HCT116 (cell line): ENCODE results near the gene PEX11A. TPM values are rescaled to one million over a fixed set of nuclear protein-coding genes. Genes with fewer than 3 reads are reported as not detected.

Experiments used
- ATAC-seq: fragments of 200-7000 bp; cut with Tn5 transposase; 2 replicates; pipeline ENCODE4 v1.9.1; 2020; ENCODE audit warnings: mild to moderate bottlenecking, moderate library complexity
- BruUV-seq: library from RNA; stranded (reverse); fragments of 400-500 nt; replicated peaks from 2 replicates; lab custom pipeline; 2021; lab: Mats Ljungman, UMichigan
- CTCF ChIA-PET: fragments of 300-600 bp; sonication (Branson Sonifier 250); formaldehyde crosslinking; loops from one replicate; lab custom pipeline; 2021; ENCODE audit warnings: antibody characterized with exemption; lab: Charles Lee
- POLR2A ChIA-PET: fragments of 300-600, 350-600 bp; sonication (Branson Sonifier 250); formaldehyde crosslinking; loops from one replicate; lab custom pipeline; 2021; ENCODE audit warnings: antibody characterized with exemption; lab: Charles Lee
- RAD21 ChIA-PET, 2 experiments: fragments of 300-600 bp; sonication (Branson Sonifier 250); formaldehyde crosslinking; loops; one replicate each; lab custom pipeline; 2023; ENCODE audit warnings: low total read pairs in 2 of 2; ENCODE audit not compliant: uncharacterized antibody in 2 of 2, unreplicated experiment in 2 of 2, low non-redundant PET in 1 of 2; lab: Charles Lee
- DNase-seq: peaks from one replicate; pipeline ENCODE4 v3.0.0-alpha.2; 2010; ENCODE audit warnings: low read depth, low spot score
- H2AFZ ChIP-seq: fragments of 200-600 bp; shearing (Covaris generic), sonication (generic); 2 replicates; pipeline ENCODE4 v1.6.1; 2017; ENCODE audit warnings: low read depth, mixed run types, mixed read lengths, antibody characterized with exemption, low read length; ENCODE audit not compliant: poor library complexity, severe bottlenecking
- H3K27ac ChIP-seq: 2 replicates; pipeline ENCODE4 v1.5.1; 2012; ENCODE audit warnings: low read depth, low read length
- H3K27me3 ChIP-seq: fragments of 200-600 bp; sonication (generic); 2 replicates; pipeline ENCODE4 v1.6.1; 2016; ENCODE audit warnings: mixed run types, low read length, mixed read lengths; ENCODE audit not compliant: insufficient read depth
- H3K36me3 ChIP-seq, 2 experiments: fragments of 200-500 bp in 1 of 2; fragments of 200-600 bp in 1 of 2; sonication (Bioruptor generic) in 1 of 2; sonication (generic) in 1 of 2; 2 replicates each; pipeline versions ENCODE4 v1.5.1 to v1.6.1; 2014 to 2016; ENCODE audit warnings: low read length in 2 of 2, inconsistent platforms in 1 of 2, mixed read lengths in 1 of 2, mixed run types in 1 of 2; ENCODE audit not compliant: insufficient read depth in 2 of 2, control insufficient read depth in 1 of 2
- H3K4me1 ChIP-seq, 2 experiments: fragments of 200-600 bp in 1 of 2; sonication (generic) in 1 of 2; 2 replicates each; pipeline versions ENCODE4 v1.5.1 to v1.6.1; 2012 to 2017; ENCODE audit warnings: low read length in 2 of 2, inconsistent platforms in 1 of 2, mild to moderate bottlenecking in 1 of 2, mixed read lengths in 1 of 2, mixed run types in 1 of 2, moderate library complexity in 1 of 2; ENCODE audit not compliant: insufficient read depth in 2 of 2, control insufficient read depth in 1 of 2
- H3K4me2 ChIP-seq: fragments of 200-600 bp; sonication (generic); 2 replicates; pipeline ENCODE4 v1.6.1; 2017; ENCODE audit warnings: mixed run types, low read length, mixed read lengths
- H3K4me3 ChIP-seq, 2 experiments: fragments of 200-600 bp in 1 of 2; sonication (generic) in 1 of 2; replicated peaks in 1 of 2; 2 replicates each; pipeline ENCODE4 v1.5.1; 2011 to 2016; ENCODE audit warnings: low read length in 2 of 2, control low read depth in 1 of 2, low read depth in 1 of 2, mild to moderate bottlenecking in 1 of 2, mixed read lengths in 1 of 2, mixed run types in 1 of 2
- H3K79me2 ChIP-seq: fragments of 200-600 bp; sonication (generic); 2 replicates; pipeline ENCODE4 v1.6.1; 2017; ENCODE audit warnings: mild to moderate bottlenecking, mixed run types, low read length, moderate library complexity, mixed read lengths; ENCODE audit not compliant: insufficient read depth
- H3K9ac ChIP-seq: fragments of 200-600 bp; sonication (generic); 2 replicates; pipeline ENCODE4 v1.6.1; 2016; ENCODE audit warnings: low read length, mixed read lengths
- H3K9me2 ChIP-seq: fragments of 200-600 bp; sonication (generic), shearing (Covaris generic); 2 replicates; pipeline ENCODE4 v1.6.1; 2017; ENCODE audit warnings: mixed run types, mild to moderate bottlenecking, moderate library complexity; ENCODE audit not compliant: insufficient read depth
- H3K9me3 ChIP-seq, 2 experiments: fragments of 200-500 bp in 1 of 2; fragments of 200-600 bp in 1 of 2; sonication (Bioruptor generic) in 1 of 2; sonication (generic) in 1 of 2; 2 replicates each; pipeline ENCODE4 v1.6.1; 2014 to 2017; ENCODE audit warnings: low read length in 2 of 2, mixed read lengths in 2 of 2, inconsistent platforms in 1 of 2, low read depth in 1 of 2, mild to moderate bottlenecking in 1 of 2, mixed run types in 1 of 2, moderate library complexity in 1 of 2; ENCODE audit not compliant: control insufficient read depth in 1 of 2, insufficient read depth in 1 of 2
- H4K20me1 ChIP-seq: fragments of 200-600 bp; sonication (generic), shearing (Covaris generic); 2 replicates; pipeline ENCODE4 v1.6.1; 2017; ENCODE audit warnings: mixed run types, mild to moderate bottlenecking, moderate library complexity; ENCODE audit not compliant: insufficient read depth
- CBX3 ChIP-seq: IDR thresholded peaks from 2 replicates; pipeline ENCODE4 v1.6.1; 2012; ENCODE audit warnings: low read depth
- CEBPB ChIP-seq: IDR thresholded peaks from 2 replicates; pipeline ENCODE4 v1.6.1; 2012; ENCODE audit warnings: low read depth
- ELF1 ChIP-seq: IDR thresholded peaks from 2 replicates; pipeline ENCODE4 v1.6.1; 2012; ENCODE audit warnings: low read depth, borderline replicate concordance
- EZH2phosphoT487 ChIP-seq: fragments of 200-600 bp; IDR thresholded peaks from 2 replicates; pipeline ENCODE4 v1.6.1; 2018; ENCODE audit warnings: antibody characterized with exemption, borderline replicate concordance
- FOSL1 ChIP-seq: IDR thresholded peaks from 2 replicates; pipeline ENCODE4 v1.6.1; 2012; ENCODE audit warnings: low read depth
- RAD21 ChIP-seq: IDR thresholded peaks from 2 replicates; pipeline ENCODE4 v1.6.1; 2012; ENCODE audit warnings: low read depth, mild to moderate bottlenecking
- SIN3A ChIP-seq: IDR thresholded peaks from 2 replicates; pipeline ENCODE4 v1.6.1; 2012; ENCODE audit warnings: low read depth
- SRF ChIP-seq: IDR thresholded peaks from 2 replicates; pipeline ENCODE4 v1.6.1; 2012; ENCODE audit warnings: low read depth
- TCF7L2 ChIP-seq: IDR thresholded peaks from 2 replicates; pipeline ENCODE4 v1.7.0; 2011; ENCODE audit warnings: borderline replicate concordance, inconsistent platforms; ENCODE audit not compliant: insufficient read depth, insufficient read length; ENCODE audit errors: extremely low read depth
- intact Hi-C: fragments of 100-400 bp; cut with micrococcal nuclease; formaldehyde crosslinking; loops from 2 replicates; pipeline ENCODE4 v1.10.0; 2022
- total RNA-seq: library from RNA; stranded (reverse); gene quantifications from one replicate; pipeline ENCODE4 v1.2.1, GENCODE V29; 2021; ENCODE audit not compliant: unreplicated experiment

The PEX11A gene
- total RNA-seq, 1 experiment from 2014 or later: 7.1 TPM

GRCh38 chr15:89670971-89671560 is 19.5 kb downstream of the PEX11A start:
- Histone ChIP-seq H3K4me3 (no peak overlapping the region), H2AFZ (no peak overlapping the region), H4K20me1 (no peaks in the 10 kb centered on the region), H3K9me2 (no peaks in the 10 kb centered on the region), H3K27ac (no peak overlapping the region), H3K36me3 (no peaks in the 10 kb centered on the region), H3K27me3 (no peaks in the 10 kb centered on the region), H3K9ac (no peak overlapping the region), H3K4me1 (no peaks in the 10 kb centered on the region), H3K9me3 (no peaks in the 10 kb centered on the region), H3K79me2 (no peaks in the 10 kb centered on the region), H3K4me2 (no peak overlapping the region)
- ChIA-PET POLR2A (no interaction called here), CTCF (interaction anchor here (1.2 kb wide), 1 partner anchor 24 kb away, joined by 4 read pairs; no protein-coding TSS in a partner anchor), RAD21 (no interaction called here)
- no peak for ATAC-seq
- DNase-seq: no peak
- no TSS peak for BruUV-seq
- intact Hi-C loops: no loop called here
- no peak for TF ChIP-seq CEBPB
- TF ChIP-seq CBX3: no peak
- no peak for TF ChIP-seq FOSL1
- TF ChIP-seq EZH2phosphoT487: no peak
- TF ChIP-seq SIN3A: no peak
- no peak for TF ChIP-seq RAD21
- TF ChIP-seq ELF1: no peak
- TF ChIP-seq SRF: no peak
- TF ChIP-seq, all 23 proteins: peak for 0

GRCh38 chr15:89669941-89670340 is 20.6 kb downstream of the PEX11A start:
- ChIA-PET CTCF (no interaction called here), POLR2A (no interaction called here), RAD21 (no interaction called here)
- H3K9me3 ChIP-seq: no peaks in the 10 kb centered on the region
- no peaks in the 10 kb centered on the region for H3K27me3 ChIP-seq
- H3K9me2 ChIP-seq: no peaks in the 10 kb centered on the region
- TF ChIP-seq TCF7L2 (no peak), SRF (no peak)
- H3K79me2 ChIP-seq: no peaks in the 10 kb centered on the region
- no TSS peak for BruUV-seq
- no peak overlapping the region for H2AFZ ChIP-seq
- no peak for ATAC-seq
- no peaks in the 10 kb centered on the region for H4K20me1 ChIP-seq
- no peaks in the 10 kb centered on the region for H3K36me3 ChIP-seq
- DNase-seq: no peak
- H3K9ac ChIP-seq: no peak overlapping the region
- no peak overlapping the region for H3K27ac ChIP-seq
- H3K4me1 ChIP-seq: no peaks in the 10 kb centered on the region
- H3K4me2 ChIP-seq: no peak overlapping the region
- no peak overlapping the region for H3K4me3 ChIP-seq
- intact Hi-C loops: no loop called here
